ENCODE results near the gene HIVEP1. TPM values are rescaled to one million over a fixed set of nuclear protein-coding genes. Genes with fewer than 3 reads are reported as not detected.

HIVEP1 gene
- total RNA-seq, 5 donors from 2014 or later (not counting 1 experiment from before 2014, with no cell fraction given): 20.0 to 73.1 (median 29.5) TPM

DNA sequence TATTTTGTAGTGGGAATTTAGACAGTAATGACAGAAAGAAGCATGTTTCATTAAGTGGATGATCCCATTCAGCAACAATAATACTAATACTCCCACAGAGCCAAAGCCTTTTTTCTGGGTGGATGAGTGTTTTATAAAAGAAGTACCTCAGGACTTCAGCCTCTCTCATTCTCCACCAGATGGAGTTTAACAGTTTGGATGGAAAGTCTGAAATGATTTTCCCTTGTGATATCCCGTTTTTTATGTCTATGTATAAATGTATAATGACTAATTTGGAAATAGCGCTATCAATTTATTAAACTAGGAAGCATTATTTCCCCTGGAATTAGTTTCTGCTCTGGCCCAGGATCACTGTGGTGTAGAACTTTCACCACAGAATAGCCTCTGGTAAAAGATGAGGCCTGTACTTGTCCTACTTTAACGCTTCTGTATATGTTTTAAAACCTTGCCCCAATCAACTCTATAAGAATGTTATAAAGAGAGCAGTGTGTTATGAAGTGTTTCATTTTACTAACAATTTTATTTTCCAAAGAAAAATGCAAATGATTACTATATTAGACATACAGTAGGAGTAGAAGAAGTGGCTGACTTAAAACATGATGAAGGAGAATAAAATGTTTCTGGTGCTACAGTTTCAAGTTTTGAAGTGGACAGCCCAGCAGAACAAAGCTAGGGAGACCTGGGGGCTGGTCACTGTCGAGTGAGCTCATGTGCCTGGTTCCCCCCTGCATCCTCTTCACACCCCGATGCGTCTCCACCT is 135.6 kb downstream of the HIVEP1 start:
- 63% methylated on average over 3 of the region's 6 CpGs for WGBS (ENCODE audit: insufficient coverage)
- no peak for ATAC-seq (replicated peaks in 1 of 4)
- peaks cover 23% of the 10 kb centered on the region for H3K36me3 Mint-ChIP-seq
- no peaks in the 10 kb centered on the region for H3K9me3 Mint-ChIP-seq
- CTCF ChIA-PET: no interaction called here
- H3K9me3 ChIP-seq: no peaks in the 10 kb centered on the region
- peak overlapping the region; percentile 63 to 73 for H3K27ac Mint-ChIP-seq
- POLR2A ChIA-PET: no interaction called here
- H3K4me3 Mint-ChIP-seq: no peak overlapping the region
- H3K4me1 Mint-ChIP-seq: peaks cover 7 to 12% (median 9%) of the 10 kb centered on the region in 3 donors
- no peak overlapping the region for H3K4me3 ChIP-seq (ENCODE audit: control insufficient read depth in 1 of 2, extremely low read depth in 1 of 2, low read length in 1 of 2)
- no peak for DNase-seq
- H3K4me1 ChIP-seq (ENCODE audit: control insufficient read depth in 1 of 2, extremely low read depth in 1 of 2, insufficient read depth in 2 of 2, low read length in 2 of 2): no peaks in the 10 kb centered on the region
- no peaks in the 10 kb centered on the region for H3K36me3 ChIP-seq (ENCODE audit: control insufficient read depth in 2 of 2, extremely low read depth in 1 of 2, insufficient read depth in 1 of 2, low read length in 1 of 2)
- no peaks in the 10 kb centered on the region for H3K27me3 ChIP-seq (replicated peaks in 1 of 2; ENCODE audit: control insufficient read depth in 2 of 2, extremely low read depth in 1 of 2, insufficient read depth in 2 of 2, low read length in 1 of 2)
- H3K27ac ChIP-seq (ENCODE audit: low read length): no peak overlapping the region
- H3K27me3 Mint-ChIP-seq: no peaks in the 10 kb centered on the region

DNA sequence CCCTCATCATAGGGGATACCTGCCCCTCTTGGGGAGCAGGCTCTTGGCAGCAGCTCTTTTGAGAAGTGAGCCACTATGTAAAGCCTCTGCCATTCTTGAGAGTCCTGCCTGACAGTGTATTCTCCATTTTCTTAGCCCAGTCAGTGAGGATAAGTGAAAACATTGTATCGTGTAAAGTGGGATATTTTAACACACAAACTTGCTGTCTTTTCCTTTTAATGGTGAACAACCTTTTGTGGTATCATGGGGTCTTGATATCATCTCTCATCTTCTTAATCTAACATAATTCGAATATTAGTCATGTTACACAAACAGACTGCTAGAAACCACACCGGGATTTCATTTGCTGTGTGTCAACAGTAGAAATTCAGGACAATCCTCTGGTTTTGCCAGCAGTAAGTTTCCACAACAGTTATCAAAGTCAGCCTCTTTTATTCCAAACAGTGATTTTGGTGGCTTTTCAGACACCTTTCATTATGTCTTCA is 136.2 kb downstream of the HIVEP1 start:
- DNase-seq (no peak), ATAC-seq (replicated peaks in 1 of 4) (no peak)
- no peak overlapping the region for H3K27ac ChIP-seq (ENCODE audit: low read length)
- peaks cover 8 to 12% (median 9%) of the 10 kb centered on the region in 3 donors for H3K4me1 Mint-ChIP-seq
- no peaks in the 10 kb centered on the region for H3K4me1 ChIP-seq (ENCODE audit: control insufficient read depth in 1 of 2, extremely low read depth in 1 of 2, insufficient read depth in 2 of 2, low read length in 2 of 2)
- 68% methylated on average over 2 of the region's 3 CpGs for WGBS (ENCODE audit: insufficient coverage)
- H3K27me3 Mint-ChIP-seq: no peaks in the 10 kb centered on the region
- H3K4me3 ChIP-seq (ENCODE audit: control insufficient read depth in 1 of 2, extremely low read depth in 1 of 2, low read length in 1 of 2): no peak overlapping the region
- H3K36me3 ChIP-seq (ENCODE audit: control insufficient read depth in 2 of 2, extremely low read depth in 1 of 2, insufficient read depth in 1 of 2, low read length in 1 of 2): no peaks in the 10 kb centered on the region
- H3K9me3 ChIP-seq: no peaks in the 10 kb centered on the region
- H3K27ac Mint-ChIP-seq: peak overlapping the region; percentile 44 to 73
- CTCF ChIA-PET: interaction anchor here in 1 of 2 donors (0.7 kb wide), 1 partner anchor 14 kb away, joined by 3 read pairs; no protein-coding TSS in a partner anchor
- no peaks in the 10 kb centered on the region for H3K9me3 Mint-ChIP-seq
- POLR2A ChIA-PET: no interaction called here
- no peak overlapping the region for H3K4me3 Mint-ChIP-seq
- peaks cover 22% of the 10 kb centered on the region for H3K36me3 Mint-ChIP-seq
- no peaks in the 10 kb centered on the region for H3K27me3 ChIP-seq (replicated peaks in 1 of 2; ENCODE audit: control insufficient read depth in 2 of 2, extremely low read depth in 1 of 2, insufficient read depth in 2 of 2, low read length in 1 of 2)

DNA sequence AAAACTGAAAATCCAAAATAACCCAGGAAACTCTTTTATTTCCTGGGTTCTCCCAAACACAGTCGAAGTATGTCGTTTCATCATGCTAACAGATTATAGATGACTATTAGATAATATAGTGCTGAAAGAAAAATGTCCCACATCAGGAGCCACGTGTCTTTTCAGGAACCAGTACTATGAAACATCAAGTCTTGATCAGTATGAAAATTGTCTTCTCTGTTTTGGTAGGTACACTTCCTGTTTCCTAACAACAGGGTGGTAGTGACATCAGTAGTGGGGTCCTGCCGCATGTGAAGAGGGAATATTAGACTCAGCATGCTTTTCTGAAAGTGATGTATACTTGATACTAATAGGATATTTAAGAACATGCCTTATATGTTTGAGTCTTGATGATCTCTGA is 136.7 kb downstream of the HIVEP1 start:
- DNase-seq (no peak), ATAC-seq (replicated peaks in 1 of 4) (no peak)
- Mint-ChIP-seq H3K9me3 (no peaks in the 10 kb centered on the region), H3K4me3 (no peak overlapping the region), H3K4me1 (peaks cover 9 to 13% (median 12%) of the 10 kb centered on the region in 3 donors), H3K36me3 (peaks cover 20% of the 10 kb centered on the region), H3K27ac (peak overlapping the region; percentile 44 to 73), H3K27me3 (no peaks in the 10 kb centered on the region)
- Histone ChIP-seq H3K36me3 (ENCODE audit: control insufficient read depth in 2 of 2, extremely low read depth in 1 of 2, insufficient read depth in 1 of 2, low read length in 1 of 2) (no peaks in the 10 kb centered on the region), H3K4me3 (ENCODE audit: control insufficient read depth in 1 of 2, extremely low read depth in 1 of 2, low read length in 1 of 2) (no peak overlapping the region), H3K9me3 (no peaks in the 10 kb centered on the region), H3K4me1 (ENCODE audit: control insufficient read depth in 1 of 2, extremely low read depth in 1 of 2, insufficient read depth in 2 of 2, low read length in 2 of 2) (no peaks in the 10 kb centered on the region), H3K27ac (ENCODE audit: low read length) (no peak overlapping the region), H3K27me3 (replicated peaks in 1 of 2; ENCODE audit: control insufficient read depth in 2 of 2, extremely low read depth in 1 of 2, insufficient read depth in 2 of 2, low read length in 1 of 2) (no peaks in the 10 kb centered on the region)
- 80% methylated on average over 1 of the region's 4 CpGs for WGBS (ENCODE audit: insufficient coverage)
- ChIA-PET CTCF (interaction anchor here in 1 of 2 donors (0.7 kb wide), 1 partner anchor 14 kb away, joined by 3 read pairs; no protein-coding TSS in a partner anchor), POLR2A (no interaction called here)

DNA sequence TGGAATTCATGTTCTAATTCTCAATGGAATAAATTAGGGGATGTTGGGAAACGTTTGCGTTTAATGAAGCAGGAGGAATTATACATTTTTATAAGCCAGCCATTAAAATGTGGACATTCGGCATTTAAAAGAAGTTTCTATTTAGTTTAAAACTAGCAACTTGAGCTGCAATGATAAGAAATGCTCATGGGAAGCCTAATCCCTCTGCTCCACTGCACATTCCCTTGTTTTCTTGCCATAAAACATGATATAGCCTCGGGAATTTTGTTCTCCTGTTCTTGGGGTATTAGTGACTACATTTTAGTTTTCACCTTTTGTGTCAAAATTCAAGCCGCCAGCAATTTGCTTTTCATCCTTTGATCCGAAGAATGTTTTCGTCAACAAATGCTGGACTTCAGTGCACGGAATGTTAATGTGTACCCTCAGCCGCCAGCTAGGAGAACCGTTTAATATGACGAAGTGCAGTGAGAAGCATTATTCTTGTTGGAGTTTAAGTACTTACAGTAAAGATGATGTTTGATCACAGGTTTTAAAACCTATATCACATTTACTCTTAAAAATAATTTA is 137.9 kb downstream of the HIVEP1 start:
- no peak overlapping the region for H3K4me3 Mint-ChIP-seq
- no peaks in the 10 kb centered on the region for H3K27me3 Mint-ChIP-seq
- peaks cover 9 to 13% (median 12%) of the 10 kb centered on the region in 3 donors for H3K4me1 Mint-ChIP-seq
- H3K27ac Mint-ChIP-seq: no peak overlapping the region
- H3K27ac ChIP-seq (ENCODE audit: low read length): no peak overlapping the region
- 100% methylated on average over 4 of the region's 11 CpGs for WGBS (ENCODE audit: insufficient coverage)
- no peaks in the 10 kb centered on the region for H3K9me3 Mint-ChIP-seq
- no peak for ATAC-seq (replicated peaks in 1 of 4)
- H3K4me3 ChIP-seq (ENCODE audit: control insufficient read depth in 1 of 2, extremely low read depth in 1 of 2, low read length in 1 of 2): no peak overlapping the region
- ChIA-PET POLR2A (no interaction called here), CTCF (no interaction called here)
- peaks cover 17% of the 10 kb centered on the region for H3K36me3 Mint-ChIP-seq
- no peaks in the 10 kb centered on the region for H3K4me1 ChIP-seq (ENCODE audit: control insufficient read depth in 1 of 2, extremely low read depth in 1 of 2, insufficient read depth in 2 of 2, low read length in 2 of 2)
- no peaks in the 10 kb centered on the region for H3K9me3 ChIP-seq
- no peaks in the 10 kb centered on the region for H3K27me3 ChIP-seq (replicated peaks in 1 of 2; ENCODE audit: control insufficient read depth in 2 of 2, extremely low read depth in 1 of 2, insufficient read depth in 2 of 2, low read length in 1 of 2)
- H3K36me3 ChIP-seq (ENCODE audit: control insufficient read depth in 2 of 2, extremely low read depth in 1 of 2, insufficient read depth in 1 of 2, low read length in 1 of 2): no peaks in the 10 kb centered on the region
- DNase-seq: no peak

DNA sequence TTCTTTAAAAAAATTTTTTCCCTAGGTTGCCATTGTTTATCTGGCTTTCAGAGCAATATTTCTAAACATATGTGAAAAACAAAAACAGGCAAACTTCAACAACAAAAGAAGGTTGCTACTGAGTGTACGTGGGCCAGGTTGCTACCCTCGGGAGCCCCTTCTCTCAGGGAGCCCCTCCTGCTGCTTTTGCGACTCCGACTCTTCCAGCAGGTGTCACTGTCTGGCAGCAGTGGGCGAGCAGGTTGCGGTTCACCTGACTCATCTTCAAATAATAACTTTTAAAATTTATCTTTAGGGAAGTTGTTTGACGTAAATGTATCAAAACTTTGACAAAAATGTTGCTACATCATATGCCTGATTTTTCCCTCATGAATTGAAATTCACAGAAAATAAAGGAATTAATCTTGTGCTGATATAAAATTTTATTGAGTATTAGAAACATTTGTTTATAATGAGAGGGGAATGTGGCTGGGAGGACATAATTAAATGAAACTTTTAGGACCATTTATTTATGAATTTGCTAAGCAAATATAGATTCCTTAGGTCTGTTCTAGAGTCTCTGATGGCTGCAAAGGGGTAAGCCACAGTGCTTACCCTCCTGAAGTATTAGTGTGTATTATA is 138.8 kb downstream of the HIVEP1 start:
- Histone ChIP-seq H3K36me3 (ENCODE audit: control insufficient read depth in 2 of 2, extremely low read depth in 1 of 2, insufficient read depth in 1 of 2, low read length in 1 of 2) (no peaks in the 10 kb centered on the region), H3K9me3 (no peaks in the 10 kb centered on the region), H3K4me1 (ENCODE audit: control insufficient read depth in 1 of 2, extremely low read depth in 1 of 2, insufficient read depth in 2 of 2, low read length in 2 of 2) (no peaks in the 10 kb centered on the region), H3K27me3 (replicated peaks in 1 of 2; ENCODE audit: control insufficient read depth in 2 of 2, extremely low read depth in 1 of 2, insufficient read depth in 2 of 2, low read length in 1 of 2) (no peaks in the 10 kb centered on the region), H3K27ac (ENCODE audit: low read length) (no peak overlapping the region), H3K4me3 (ENCODE audit: control insufficient read depth in 1 of 2, extremely low read depth in 1 of 2, low read length in 1 of 2) (no peak overlapping the region)
- DNase-seq (peak in 28 of 35 experiments; percentile 6 to 52 (median 32)), ATAC-seq (replicated peaks in 1 of 4) (peak in 3 of 4 experiments; percentile 33 to 57 (median 50))
- peaks cover 22% of the 10 kb centered on the region for H3K36me3 Mint-ChIP-seq
- H3K27me3 Mint-ChIP-seq: no peaks in the 10 kb centered on the region
- POLR2A ChIA-PET: no interaction called here
- no peak overlapping the region for H3K27ac Mint-ChIP-seq
- WGBS (ENCODE audit: insufficient coverage): no CpG with 5 or more reads among the region's 7 CpGs
- H3K9me3 Mint-ChIP-seq: no peaks in the 10 kb centered on the region
- CTCF ChIA-PET: no interaction called here
- H3K4me3 Mint-ChIP-seq: no peak overlapping the region
- peaks cover 9 to 17% (median 13%) of the 10 kb centered on the region in 3 donors for H3K4me1 Mint-ChIP-seq

DNA sequence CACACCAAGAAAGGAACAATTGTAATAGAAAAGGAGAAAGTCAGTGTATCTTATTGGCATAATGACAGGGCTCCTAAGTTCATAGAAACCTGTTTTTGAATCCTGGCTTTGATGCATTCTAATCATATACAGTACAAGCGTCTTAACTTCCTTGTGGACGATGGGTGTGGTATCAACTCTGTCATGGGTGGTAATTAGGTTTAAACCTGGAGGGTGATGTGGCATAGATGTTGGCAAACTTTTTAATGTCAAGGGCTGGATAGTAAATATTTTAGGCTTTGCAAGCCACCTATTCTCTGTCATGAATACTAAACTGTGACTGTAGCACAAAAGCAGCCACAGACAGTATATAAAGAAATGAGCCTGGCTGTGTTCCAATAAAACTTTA is 139.3 kb downstream of the HIVEP1 start:
- H3K27me3 Mint-ChIP-seq: no peaks in the 10 kb centered on the region
- H3K27ac ChIP-seq (ENCODE audit: low read length): no peak overlapping the region

More for the DNA sequence above, 139.3 kb downstream of the HIVEP1 start:
- Histone ChIP-seq H3K36me3 (ENCODE audit: control insufficient read depth in 2 of 2, extremely low read depth in 1 of 2, insufficient read depth in 1 of 2, low read length in 1 of 2) (no peaks in the 10 kb centered on the region), H3K4me3 (ENCODE audit: control insufficient read depth in 1 of 2, extremely low read depth in 1 of 2, low read length in 1 of 2) (no peak overlapping the region), H3K27me3 (replicated peaks in 1 of 2; ENCODE audit: control insufficient read depth in 2 of 2, extremely low read depth in 1 of 2, insufficient read depth in 2 of 2, low read length in 1 of 2) (no peaks in the 10 kb centered on the region), H3K9me3 (no peaks in the 10 kb centered on the region), H3K4me1 (ENCODE audit: control insufficient read depth in 1 of 2, extremely low read depth in 1 of 2, insufficient read depth in 2 of 2, low read length in 2 of 2) (no peaks in the 10 kb centered on the region)
- no peak for DNase-seq
- Mint-ChIP-seq H3K4me1 (peaks cover 9 to 17% (median 15%) of the 10 kb centered on the region in 3 donors), H3K4me3 (no peak overlapping the region), H3K36me3 (peaks cover 22% of the 10 kb centered on the region), H3K27ac (no peak overlapping the region), H3K9me3 (no peaks in the 10 kb centered on the region)
- ATAC-seq (replicated peaks in 1 of 4): no peak
- CTCF ChIA-PET: no interaction called here
- no CpG with 5 or more reads among the region's 2 CpGs for WGBS (ENCODE audit: insufficient coverage)
- POLR2A ChIA-PET: no interaction called here
